HG03442 (cell line): Measurements from ENCODE around the gene SPARC.

Experiments
- ATAC-seq: cut with Tn5 transposase; IDR thresholded peaks from one replicate; pipeline ENCODE4 v1.9.1; 2021; ENCODE audit warnings: mild to moderate bottlenecking, moderate library complexity; ENCODE audit not compliant: unreplicated experiment

SPARC gene

GRCh38 chr5:151679421-151680155 is 7.1 kb downstream of the SPARC start:
- no peak for ATAC-seq

GRCh38 chr5:151678713-151679112 is 8.0 kb downstream of the SPARC start:
- ATAC-seq: no peak

- ATAC-seq: no peak
Measured at GRCh38 chr5:151677776-151678545, 8.8 kb downstream of the SPARC start.

GRCh38 chr5:151676719-151677118 is 10.0 kb downstream of the SPARC start:
- no peak for ATAC-seq

GRCh38 chr5:151676314-151676712 is 10.4 kb downstream of the SPARC start:
- ATAC-seq: no peak

- peak; percentile 41 for ATAC-seq
Measured at GRCh38 chr5:151675611-151676313, 11.0 kb downstream of the SPARC start.

- no peak for ATAC-seq
Measured at GRCh38 chr5:151674626-151675610, 11.8 kb downstream of the SPARC start.

GRCh38 chr5:151673421-151673820 is 13.3 kb downstream of the SPARC start:
- no peak for ATAC-seq

GRCh38 chr5:151672516-151672915 is 14.2 kb downstream of the SPARC start:
- no peak for ATAC-seq

- no peak for ATAC-seq
Measured at GRCh38 chr5:151671950-151672349, 14.8 kb downstream of the SPARC start.

GRCh38 chr5:151670953-151671636 is 15.6 kb downstream of the SPARC start:
- no peak for ATAC-seq

- no peak for ATAC-seq
Measured at GRCh38 chr5:151670083-151670686, 16.5 kb downstream of the SPARC start.

- ATAC-seq: no peak
Measured at GRCh38 chr5:151667083-151667482, 19.6 kb downstream of the SPARC start.

- ATAC-seq: no peak
Measured at GRCh38 chr5:151665613-151666012, 21.1 kb downstream of the SPARC start.

- no peak for ATAC-seq
Measured at GRCh38 chr5:151664694-151665585, 21.8 kb downstream of the SPARC start.

GRCh38 chr5:151663617-151664293 is 23.0 kb downstream of the SPARC start:
- peak; percentile 28 for ATAC-seq

- ATAC-seq: peak; percentile 33
Measured at GRCh38 chr5:151662805-151663204, 23.9 kb downstream of the SPARC start.
